ENCODE measurements around the gene CMBL. TPM values are rescaled to one million over a fixed set of nuclear protein-coding genes. Genes with fewer than 3 reads are reported as not detected.

Gene CMBL
- total and polyA plus RNA-seq, 2 of the 13 experiments (the other 11 are each of a cell fraction or from before 2014, with no cell fraction given) = 11.5 to 17.0 TPM

- TF ChIP-seq ZNF3 (CRISPR knock-in tag; IDR thresholded peaks at IDR 0.05) = no peak
- peak; percentile 76 for TF ChIP-seq RFX5 (IDR thresholded peaks at IDR 0.05; ENCODE audit: low read depth, low read length)
- TF ChIP-seq ZFX (CRISPR knock-in tag; IDR thresholded peaks at IDR 0.05; ENCODE audit: low read depth) = 0 out of 2 replicates have a peak, but pooled peaks have one; percentile 28
- no peak for TF ChIP-seq FOXA3 (CRISPR knock-in tag; IDR thresholded peaks at IDR 0.05)
- TF ChIP-seq CHD4 (IDR thresholded peaks at IDR 0.05; ENCODE audit: borderline replicate concordance, low read length) = no peak
Measured at GRCh38 chr5:10303699-10304170, 4.0 kb downstream of the CMBL start (continued).

DNA sequence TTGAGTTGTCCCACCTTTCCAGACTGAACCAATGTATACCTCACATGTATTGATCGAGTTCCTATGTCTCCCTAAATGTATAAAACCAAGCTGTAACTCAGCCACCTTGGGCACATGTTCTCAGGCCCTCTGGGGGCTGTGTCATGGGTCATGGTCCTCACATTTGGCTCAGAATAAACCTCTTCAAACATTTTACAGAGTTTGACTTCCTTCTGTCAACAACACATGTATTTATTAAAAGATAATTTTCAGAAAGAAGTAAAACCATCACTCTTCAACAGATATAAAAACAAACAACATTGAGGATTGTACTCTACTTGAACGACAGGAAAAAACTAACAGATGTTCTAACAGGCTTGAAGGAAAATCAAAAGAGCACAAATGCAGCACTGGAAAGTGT is 4.5 kb downstream of the CMBL start:
- BruUV-seq (replicated peaks) = no TSS peak
- Histone ChIP-seq H3K27ac (ENCODE audit: extremely low read length, insufficient read depth, low read length) (peak overlapping the region; percentile 24), H3K9me3 (ENCODE audit: low read length) (no peaks in the 10 kb centered on the region), H3K27me3 (ENCODE audit: control insufficient read depth in 1 of 2, insufficient read depth in 2 of 2, low read length in 2 of 2) (no peaks in the 10 kb centered on the region; a peak in 1 of 5 replicates), H3K4me2 (ENCODE audit: low read depth, low read length) (0 out of 2 replicates have a peak overlapping the region, but pooled peaks have one; percentile 12), H3K36me3 (replicated peaks in 1 of 2; ENCODE audit: control insufficient read depth in 1 of 2, insufficient read depth in 2 of 2, low read length in 2 of 2) (no peaks in the 10 kb centered on the region), H3K9ac (ENCODE audit: insufficient read depth, low read depth, low read length) (no peak overlapping the region), H3K79me2 (ENCODE audit: insufficient read depth, low read length) (peaks cover 2% of the 10 kb centered on the region), H3K4me1 (ENCODE audit: insufficient read depth, low read length) (peaks cover 56% of the 10 kb centered on the region), H4K20me1 (ENCODE audit: insufficient read depth, low read length) (no peaks in the 10 kb centered on the region), H2AFZ (ENCODE audit: low read length) (no peak overlapping the region), H3K4me3 (replicated peaks in 1 of 3; ENCODE audit: insufficient read depth in 1 of 3, low read depth in 2 of 3, low read length in 3 of 3) (no peak overlapping the region)
- no peak for FAIRE-seq
- intact Hi-C loops (cut with micrococcal nuclease; ENCODE audit: unreplicated experiment) (no loop called here), in situ Hi-C loops (cut with HindIII; ENCODE audit: extremely low pct_ligation_motif_present, low pct_unique_long_range_greater_than_20kb) (no loop called here)
- ChIA-PET POLR2A (interaction anchor here (1.0 kb wide), 1 partner anchor 50 kb away, joined by 3 read pairs; the partner anchor contains the start of gene MARCHF6), CTCF (ENCODE audit: low intra/inter-chr PET ratio, low total read pairs) (no interaction called here)
- 28% methylated on average over 2 of the region's 2 CpGs for WGBS (ENCODE audit: low lambda C conversion rate)
- TF ChIP-seq, protein P1, sequence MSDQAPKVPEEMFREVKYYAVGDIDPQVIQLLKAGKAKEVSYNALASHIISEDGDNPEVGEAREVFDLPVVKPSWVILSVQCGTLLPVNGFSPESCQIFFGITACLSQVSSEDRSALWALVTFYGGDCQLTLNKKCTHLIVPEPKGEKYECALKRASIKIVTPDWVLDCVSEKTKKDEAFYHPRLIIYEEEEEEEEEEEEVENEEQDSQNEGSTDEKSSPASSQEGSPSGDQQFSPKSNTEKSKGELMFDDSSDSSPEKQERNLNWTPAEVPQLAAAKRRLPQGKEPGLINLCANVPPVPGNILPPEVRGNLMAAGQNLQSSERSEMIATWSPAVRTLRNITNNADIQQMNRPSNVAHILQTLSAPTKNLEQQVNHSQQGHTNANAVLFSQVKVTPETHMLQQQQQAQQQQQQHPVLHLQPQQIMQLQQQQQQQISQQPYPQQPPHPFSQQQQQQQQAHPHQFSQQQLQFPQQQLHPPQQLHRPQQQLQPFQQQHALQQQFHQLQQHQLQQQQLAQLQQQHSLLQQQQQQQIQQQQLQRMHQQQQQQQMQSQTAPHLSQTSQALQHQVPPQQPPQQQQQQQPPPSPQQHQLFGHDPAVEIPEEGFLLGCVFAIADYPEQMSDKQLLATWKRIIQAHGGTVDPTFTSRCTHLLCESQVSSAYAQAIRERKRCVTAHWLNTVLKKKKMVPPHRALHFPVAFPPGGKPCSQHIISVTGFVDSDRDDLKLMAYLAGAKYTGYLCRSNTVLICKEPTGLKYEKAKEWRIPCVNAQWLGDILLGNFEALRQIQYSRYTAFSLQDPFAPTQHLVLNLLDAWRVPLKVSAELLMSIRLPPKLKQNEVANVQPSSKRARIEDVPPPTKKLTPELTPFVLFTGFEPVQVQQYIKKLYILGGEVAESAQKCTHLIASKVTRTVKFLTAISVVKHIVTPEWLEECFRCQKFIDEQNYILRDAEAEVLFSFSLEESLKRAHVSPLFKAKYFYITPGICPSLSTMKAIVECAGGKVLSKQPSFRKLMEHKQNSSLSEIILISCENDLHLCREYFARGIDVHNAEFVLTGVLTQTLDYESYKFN (CRISPR knock-in tag; conservative IDR thresholded peaks at IDR 0.05) = peak; percentile 35; the same call in 1 of the 2 replicates
- TF ChIP-seq GABPA (IDR thresholded peaks at IDR 0.05; ENCODE audit: low read depth, low read length) (no peak), GABPA (CRISPR knock-in tag; IDR thresholded peaks at IDR 0.05; ENCODE audit: low read depth) (no peak), BORCS8-MEF2B (CRISPR knock-in tag; IDR thresholded peaks at IDR 0.05) (no peak), ZFX (CRISPR knock-in tag; IDR thresholded peaks at IDR 0.05; ENCODE audit: low read depth) (peak; percentile 7; the same call in 1 of the 2 replicates), ZNF430 (CRISPR knock-in tag; IDR thresholded peaks at IDR 0.05) (no peak), ZNF777 (CRISPR knock-in tag; IDR thresholded peaks at IDR 0.05) (no peak), ZNF296 (CRISPR knock-in tag; conservative IDR thresholded peaks at IDR 0.05) (no peak), PPARG (CRISPR knock-in tag; conservative IDR thresholded peaks at IDR 0.05) (peak; percentile 53; the same call in 1 of the 2 replicates), SMC3 (IDR thresholded peaks at IDR 0.05; ENCODE audit: low read length) (no peak), FOXP1 (IDR thresholded peaks at IDR 0.05) (no peak), FOXP1 (CRISPR knock-in tag; IDR thresholded peaks at IDR 0.05) (no peak), HNF4A (CRISPR knock-in tag; IDR thresholded peaks at IDR 0.05) (0 out of 2 replicates have a peak, but pooled peaks have one; percentile 15)
- no peak for ATAC-seq
- DNase-seq (ENCODE audit: low spot score) = no peak

Data from HepG2 (cell line).